HG03066 (cell line): ENCODE data around the gene ANKUB1.

Experiments used
- ATAC-seq: cut with Tn5 transposase; IDR thresholded peaks from one replicate; pipeline ENCODE4 v1.9.1; 2021; ENCODE audit warnings: low read depth; ENCODE audit not compliant: unreplicated experiment

Gene ANKUB1

DNA sequence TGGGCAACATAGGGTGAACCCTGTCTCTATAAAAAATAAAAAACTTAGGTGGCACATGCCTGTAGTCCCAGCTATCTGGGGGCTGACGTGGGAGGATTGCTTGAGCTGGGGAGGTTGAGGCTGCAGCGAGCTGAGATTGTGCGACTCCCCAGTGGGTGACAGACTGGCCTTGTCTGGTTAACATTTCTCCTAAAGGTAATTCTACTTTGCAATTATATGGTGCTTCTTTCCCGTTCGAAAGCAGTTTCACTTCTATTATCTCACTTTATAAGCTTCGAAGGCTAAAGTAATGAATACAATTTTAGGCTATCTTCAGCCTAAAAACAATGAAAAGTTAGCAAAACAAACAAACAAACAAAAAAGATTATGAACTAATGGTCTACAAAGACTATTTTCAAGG lies 75.4 kb downstream of the ANKUB1 start:
- ATAC-seq: no peak

DNA sequence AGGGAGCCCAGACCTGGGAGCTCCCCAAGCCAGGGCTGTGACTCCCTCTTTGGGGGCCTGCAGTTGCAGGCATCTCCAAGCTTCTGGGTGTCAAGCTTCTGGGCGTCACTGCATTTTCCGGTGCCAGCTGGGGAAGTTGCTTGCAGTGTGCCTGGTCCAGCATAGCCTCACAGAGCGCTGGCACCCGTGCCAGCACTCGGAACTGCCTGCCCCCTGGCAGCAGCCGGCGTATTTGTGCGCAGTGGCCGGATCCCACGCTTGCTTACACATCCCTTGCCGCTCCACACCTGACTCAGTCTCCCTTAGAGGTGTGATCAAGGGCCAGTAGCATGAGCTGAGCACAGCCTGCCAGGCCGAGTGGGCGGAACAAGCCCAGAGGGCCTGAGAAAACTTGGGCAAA lies 77.1 kb downstream of the ANKUB1 start:
- no peak for ATAC-seq

DNA sequence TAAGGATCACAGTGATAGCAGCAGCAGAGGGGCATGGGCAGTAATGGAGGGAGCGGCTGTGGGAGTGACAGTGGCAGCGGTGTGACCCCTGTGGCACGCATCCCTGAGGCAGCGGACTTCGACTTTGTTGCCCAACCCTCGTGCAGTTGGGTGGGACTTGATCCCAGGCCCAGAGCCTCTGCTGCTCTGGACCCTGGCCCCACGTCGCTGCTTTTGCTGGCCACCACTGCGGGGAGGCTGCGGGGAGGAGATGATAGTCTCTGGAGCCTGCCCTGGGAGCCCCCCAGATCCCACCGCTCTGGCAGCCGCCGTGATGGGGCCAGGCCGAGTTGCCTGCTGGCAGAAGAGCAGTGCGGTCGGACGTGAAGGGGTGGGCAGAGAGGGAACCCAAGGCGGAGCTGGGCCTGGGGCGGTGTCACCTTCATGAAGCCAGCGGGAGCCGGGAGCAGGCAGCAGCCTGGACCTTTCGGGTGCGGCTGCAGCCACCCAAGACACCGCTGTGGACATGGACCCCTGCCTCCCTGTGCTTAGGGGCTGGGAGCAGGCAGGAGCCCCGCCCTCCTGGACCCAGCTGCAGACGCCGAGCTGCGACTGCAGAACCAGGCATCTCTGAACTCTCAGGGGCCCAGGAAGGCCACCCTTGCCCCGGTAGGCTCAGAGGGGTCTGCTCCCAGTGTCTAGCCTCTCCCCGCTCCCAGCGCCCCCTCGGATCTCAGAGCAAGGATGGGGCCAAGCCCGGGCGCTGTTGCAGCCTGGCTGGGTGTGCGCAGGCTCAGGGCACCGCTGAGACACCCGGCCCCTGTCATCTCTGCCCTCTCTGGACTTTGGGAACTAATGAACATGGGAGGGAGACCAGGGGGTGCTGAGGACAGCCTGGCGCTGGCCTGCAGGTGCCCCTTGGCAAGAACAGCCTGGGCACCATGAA lies 78.4 kb downstream of the ANKUB1 start:
- no peak for ATAC-seq
